GM08714 (cell line): ENCODE measurements around the gene PLEKHJ1.
A peak's percentile ranks its signal among the peaks of the same experiment; 100 is the strongest.

ENCODE experiments used
- H3K4me3 ChIP-seq: fragments of 200-500 bp; sonication (Bioruptor generic); 2 replicates; pipeline ENCODE4 v1.5.1; 2014; ENCODE audit warnings: mild to moderate bottlenecking, low read length, inconsistent platforms
- ZNF274 ChIP-seq: IDR thresholded peaks from 2 replicates; pipeline ENCODE4 v1.6.1; 2012; ENCODE audit warnings: mild to moderate bottlenecking, low read depth, low read length

PLEKHJ1 gene

DNA sequence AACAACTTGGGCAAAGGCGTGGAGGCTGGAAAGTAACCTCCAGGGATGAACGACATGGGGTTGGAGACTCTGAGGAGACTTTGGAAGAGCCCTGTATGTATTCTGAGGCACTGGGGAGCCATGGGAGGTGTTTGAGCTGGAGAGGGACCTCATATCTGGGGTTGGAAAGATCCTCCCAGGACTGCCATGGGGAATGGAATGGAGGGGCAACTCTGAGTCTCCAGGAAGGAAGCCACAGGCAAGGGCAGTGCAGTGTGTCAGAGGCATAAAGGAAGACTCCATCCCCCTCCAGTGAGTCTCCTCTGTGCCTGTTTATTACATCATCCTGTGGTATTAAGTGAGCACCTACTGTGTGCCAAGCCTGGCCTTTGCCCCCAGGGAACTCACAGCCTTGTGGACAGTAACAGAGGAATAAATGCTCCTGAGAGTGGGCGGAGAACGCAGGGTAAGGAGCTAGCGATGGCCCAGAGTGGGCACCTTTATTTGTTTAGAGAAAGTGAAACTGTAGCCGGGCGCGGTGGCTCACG, 38.1 kb upstream of the PLEKHJ1 start:
- no peak for TF ChIP-seq ZNF274
- H3K4me3 ChIP-seq, result no peak overlapping the region

DNA sequence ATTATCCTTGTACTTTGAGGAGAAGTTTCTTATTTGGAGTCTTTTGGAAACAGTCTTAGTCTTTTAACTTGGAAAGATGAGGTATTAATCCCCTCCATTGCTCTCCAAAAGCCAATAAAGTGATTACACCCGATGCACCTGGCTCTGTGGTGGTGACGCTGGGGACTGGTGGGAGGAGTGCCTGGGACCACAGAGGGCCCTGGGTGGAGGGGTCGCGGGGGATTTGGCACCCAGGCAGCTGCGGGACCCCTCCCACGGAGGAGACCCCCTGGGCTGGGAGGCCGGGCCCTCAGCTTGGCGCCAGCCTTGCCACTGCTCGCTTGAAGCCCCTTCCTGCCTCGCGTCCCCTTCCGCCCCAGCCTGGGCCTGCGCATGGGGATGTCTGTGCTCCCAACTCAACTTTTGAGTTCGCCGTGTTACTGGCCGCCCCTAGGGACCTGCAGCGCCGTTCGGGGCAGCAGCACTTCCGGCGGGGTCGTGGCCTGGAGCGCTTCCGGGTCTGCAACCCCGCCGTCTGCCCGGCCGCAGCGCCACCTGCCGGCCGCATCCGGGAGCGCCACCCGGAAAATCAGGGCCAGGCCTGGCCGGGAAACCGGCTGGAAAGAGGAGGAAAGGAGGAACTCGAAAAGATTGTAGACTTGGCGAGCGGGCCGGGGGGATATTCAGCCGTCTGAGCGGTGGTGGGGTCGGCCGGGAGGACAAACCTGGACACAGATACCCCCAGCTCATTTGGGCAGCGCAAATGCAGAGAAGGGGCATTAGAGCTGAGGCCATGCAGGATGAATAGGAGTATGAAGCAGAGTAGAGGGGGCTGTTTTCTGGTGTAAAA, 37.4 kb upstream of the PLEKHJ1 start:
- no peak for TF ChIP-seq ZNF274
- H3K4me3 ChIP-seq, result peak overlapping the region; percentile 3; the same call in 1 of the 2 replicates

DNA sequence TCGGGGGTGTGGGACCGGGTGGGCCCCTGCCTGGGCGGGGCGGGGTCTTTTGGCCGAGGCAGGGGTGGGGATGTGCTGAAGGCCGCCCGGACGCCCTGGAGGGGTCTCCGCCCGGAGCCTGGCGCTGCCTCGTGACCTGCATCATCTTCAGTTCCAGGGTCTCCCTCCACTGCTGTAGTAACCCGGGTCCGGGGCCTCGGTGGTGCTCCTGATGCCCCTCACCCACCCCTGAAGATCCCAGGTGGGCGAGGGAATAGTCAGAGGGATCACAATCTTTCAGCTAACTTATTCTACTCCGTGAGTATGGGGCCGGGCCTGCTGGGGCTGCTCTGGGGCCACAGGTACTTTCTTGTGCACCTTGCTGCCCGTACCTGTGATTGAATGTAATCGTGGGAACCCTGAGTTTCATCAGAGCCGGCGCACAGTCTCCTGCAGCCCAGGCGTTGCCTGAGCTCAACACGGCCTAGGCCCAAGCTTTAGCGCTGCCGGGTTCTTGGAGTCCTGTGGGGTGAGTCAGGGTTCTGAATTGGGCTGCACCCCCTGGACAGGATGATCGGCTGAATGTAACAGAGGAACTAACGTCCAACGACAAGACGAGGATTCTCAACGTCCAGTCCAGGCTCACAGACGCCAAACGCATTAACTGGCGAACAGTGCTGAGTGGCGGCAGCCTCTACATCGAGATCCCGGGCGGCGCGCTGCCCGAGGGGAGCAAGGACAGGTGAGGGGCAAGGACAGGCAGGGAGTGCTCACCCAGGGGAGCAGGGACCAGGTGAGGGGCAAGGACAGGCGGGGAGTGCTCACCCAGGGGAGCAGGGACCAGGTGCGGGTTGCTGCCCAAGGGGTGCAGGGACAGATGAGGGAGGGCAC, 35.3 kb upstream of the PLEKHJ1 start:
- TF ChIP-seq ZNF274, result no peak
- peak overlapping the region; percentile 87 for H3K4me3 ChIP-seq

DNA sequence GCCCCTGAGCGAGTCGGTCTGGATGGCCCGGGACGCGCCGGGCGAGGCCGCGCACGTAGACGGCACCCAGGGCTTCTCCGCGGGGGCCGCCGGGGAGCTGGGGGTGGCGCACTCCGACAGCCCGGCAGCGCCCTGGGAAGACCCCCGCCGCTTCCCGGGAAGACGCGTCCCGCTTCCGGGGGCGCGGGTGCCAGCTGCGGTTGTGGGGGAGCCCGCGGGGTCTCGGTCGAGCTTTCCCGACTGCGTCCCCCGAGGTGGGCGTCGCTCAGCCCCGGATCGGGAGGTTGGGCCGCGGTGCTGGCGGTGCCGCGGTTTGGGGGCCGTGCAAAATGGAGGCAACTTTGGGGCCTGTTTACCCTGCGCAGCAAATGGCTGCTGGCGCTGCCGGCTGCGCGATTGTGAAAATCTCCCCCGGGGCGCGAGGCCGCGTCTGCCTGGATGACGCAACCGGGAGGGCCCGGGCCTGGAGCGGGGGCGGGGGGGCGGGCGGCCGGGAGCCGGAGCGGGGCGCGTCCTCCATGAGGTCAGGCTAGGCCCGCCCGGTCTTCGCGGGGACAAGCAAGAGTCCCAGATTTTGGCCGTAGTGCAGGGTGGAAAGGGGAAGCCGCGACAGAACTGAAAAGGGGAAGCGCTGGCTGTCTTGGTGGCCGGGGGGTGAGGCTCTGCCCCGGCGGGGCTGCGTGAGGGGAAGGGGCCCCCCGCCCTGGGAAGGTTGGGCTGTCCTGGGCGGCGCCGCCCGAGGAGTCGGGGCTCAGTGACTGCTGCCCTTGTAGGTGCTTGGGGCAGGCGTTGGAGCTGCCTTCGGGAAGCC, 34.5 kb upstream of the PLEKHJ1 start:
- TF ChIP-seq ZNF274, result no peak
- H3K4me3 ChIP-seq, result peak overlapping the region; percentile 87

DNA sequence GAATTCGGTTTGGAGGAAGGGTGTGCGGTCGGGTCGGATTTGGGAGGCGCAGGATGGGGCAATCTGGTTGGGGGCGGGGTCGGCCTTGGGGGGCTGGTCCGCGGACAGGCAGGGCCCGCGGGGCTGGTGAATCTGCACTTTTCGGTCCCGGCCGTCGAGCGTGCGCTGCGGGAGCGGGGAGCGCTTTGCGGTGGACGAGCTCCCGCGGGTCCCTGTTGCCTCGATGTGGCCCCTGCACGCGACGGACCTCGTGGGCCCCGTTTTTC, 34.0 kb upstream of the PLEKHJ1 start:
- TF ChIP-seq ZNF274, result no peak
- peak overlapping the region; percentile 87 for H3K4me3 ChIP-seq

DNA sequence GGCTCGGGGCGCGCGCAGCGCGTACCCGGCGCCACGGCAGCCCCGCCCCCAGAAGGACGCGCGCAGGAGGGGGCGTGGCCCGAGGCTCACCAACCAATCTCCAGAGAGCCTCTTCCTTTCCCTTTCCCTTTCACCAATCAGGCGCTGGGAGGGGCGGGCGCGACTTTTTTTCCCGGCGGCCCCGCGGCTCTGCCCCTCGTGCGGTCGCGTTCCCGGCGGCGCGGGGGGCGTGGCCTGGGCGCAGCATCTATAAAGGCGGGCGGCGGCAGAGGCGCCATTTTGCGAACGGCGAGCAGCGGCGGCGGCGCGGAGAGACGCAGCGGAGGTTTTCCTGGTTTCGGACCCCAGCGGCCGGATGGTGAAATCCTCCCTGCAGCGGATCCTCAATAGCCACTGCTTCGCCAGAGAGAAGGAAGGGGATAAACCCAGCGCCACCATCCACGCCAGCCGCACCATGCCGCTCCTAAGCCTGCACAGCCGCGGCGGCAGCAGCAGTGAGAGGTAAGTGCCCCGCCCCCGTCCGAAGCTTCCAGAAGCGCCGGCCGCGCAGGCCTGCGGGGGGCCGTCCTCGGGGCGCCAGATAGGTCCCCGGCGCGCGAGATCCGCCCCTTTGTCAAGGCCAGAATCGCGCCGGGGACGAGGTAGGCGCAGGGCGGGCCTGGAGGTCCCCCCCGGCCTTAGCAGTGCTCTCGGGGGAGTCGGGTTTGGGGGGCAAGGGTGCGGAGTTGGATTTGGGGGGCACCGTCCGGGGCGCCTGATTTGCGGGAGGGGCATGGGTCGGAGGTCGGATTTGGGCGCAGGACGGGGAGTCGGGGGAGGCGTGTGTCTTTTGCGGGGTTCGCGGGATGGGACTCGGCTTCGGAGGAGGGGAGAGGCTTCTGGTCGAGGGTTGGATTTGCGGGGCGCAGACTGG, 33.4 kb upstream of the PLEKHJ1 start:
- TF ChIP-seq ZNF274, result no peak
- H3K4me3 ChIP-seq, result peak overlapping the region; percentile 88

DNA sequence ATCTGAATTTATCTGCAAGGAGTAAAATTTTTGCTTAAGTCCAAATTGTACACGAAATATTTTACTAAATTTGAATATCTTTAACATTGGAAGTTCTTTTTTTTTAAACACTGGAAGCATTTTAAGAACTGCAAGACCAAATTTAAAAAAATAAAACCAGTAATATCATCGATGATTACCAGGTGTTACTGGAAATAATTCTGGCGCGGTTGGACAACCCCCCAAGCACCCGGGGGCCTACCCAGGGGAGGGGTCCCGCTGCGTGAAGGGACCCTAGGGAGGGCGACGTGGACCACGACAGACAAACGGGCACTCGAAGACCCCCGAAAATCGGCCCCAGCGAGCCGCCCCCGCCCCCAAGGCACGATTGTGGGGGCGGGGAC, 32.7 kb upstream of the PLEKHJ1 start:
- TF ChIP-seq ZNF274, result no peak
- H3K4me3 ChIP-seq, result peak overlapping the region; percentile 88

DNA sequence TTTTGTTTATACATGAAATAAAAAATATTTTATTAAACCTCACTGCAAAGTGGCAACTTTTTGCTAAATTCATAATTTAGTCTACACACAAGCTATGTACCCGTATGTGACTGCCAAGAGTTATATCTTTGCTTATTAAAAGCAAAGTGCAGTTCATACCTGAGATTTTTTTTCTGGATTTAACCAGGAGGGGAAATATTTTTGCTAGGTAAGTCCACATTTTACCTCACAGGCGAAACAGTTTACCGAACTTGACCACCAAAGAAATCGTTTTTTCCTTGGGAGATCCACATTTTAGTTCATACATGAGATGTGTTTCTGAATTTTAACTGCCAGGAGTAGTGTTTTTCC, 32.3 kb upstream of the PLEKHJ1 start:
- no peak for TF ChIP-seq ZNF274
- H3K4me3 ChIP-seq, result no peak overlapping the region; the same call in 1 of the 2 replicates

DNA sequence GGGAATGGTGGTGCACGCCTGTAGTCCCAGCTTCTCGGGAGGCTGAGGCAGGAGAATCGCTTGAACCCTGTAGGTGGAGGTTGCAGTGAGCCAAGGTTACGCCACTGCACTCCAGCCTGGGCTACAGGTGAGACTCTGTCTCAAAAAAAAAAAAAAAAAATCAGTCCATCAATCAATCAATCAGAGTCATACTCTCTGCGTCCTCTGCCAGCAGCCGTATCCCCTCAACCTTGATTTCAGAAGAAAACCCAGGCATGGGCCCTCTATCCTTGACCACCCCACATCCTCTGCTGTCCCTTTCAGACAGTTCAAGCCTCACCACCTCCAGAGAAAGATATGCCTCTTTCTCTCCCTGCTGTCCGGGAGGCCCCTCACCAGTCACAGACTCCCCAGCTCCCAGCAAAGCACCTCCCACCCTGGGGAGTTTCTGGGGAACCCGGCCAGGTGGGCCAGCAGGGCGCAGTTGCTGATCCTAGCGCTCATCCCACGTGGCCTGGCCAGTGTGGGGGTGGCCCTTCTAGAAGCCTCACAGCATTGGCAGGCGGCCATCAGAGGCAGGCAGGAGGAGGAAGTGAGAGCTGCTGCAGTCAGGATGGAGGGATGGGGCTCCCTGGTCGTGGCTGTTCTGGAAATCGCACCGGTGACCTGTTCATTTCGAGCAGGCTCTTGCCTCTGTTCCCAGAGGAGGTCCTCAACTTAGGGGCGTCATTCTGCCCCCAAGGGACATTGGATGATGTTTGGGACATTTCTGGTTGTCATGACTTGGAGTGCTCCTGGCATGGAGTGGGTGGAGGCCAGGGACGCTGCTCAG, 30.3 kb upstream of the PLEKHJ1 start:
- no peak for TF ChIP-seq ZNF274
- H3K4me3 ChIP-seq, result no peak overlapping the region; the same call in 1 of the 2 replicates

DNA sequence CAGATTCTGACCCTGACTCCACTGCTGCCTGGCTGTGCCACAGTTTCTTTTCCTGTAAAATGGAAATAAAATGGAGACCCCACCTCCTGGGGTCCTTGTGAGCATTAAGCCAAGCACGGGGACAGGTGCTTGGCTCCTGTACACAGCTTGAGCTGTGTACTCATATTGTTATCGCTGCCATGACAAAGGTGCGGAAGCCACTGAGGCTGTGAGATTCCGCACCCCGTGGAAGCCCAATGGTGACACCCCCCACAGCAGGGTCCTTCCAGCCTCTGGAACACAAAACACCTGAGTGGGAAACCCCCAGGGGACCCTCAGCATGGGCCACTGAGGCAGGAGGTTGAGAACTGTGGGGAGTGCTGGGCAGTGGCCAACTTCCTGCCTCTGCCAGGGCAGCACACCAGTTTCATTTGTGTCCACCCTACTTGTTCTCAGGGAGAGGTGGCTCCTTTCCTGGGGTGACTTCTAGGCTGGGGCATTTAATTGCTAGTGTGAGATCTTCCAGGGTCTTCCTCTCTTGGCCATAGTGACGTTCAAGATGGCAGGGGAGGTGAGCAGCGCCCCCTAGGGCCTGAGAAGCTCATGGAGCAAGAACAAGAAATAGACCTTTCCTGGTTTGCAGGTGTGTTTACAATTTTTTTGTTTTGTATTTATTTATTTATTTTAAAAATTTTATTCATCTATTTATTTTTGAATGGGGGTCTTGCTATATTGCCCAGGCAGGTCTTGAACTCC, 25.5 kb upstream of the PLEKHJ1 start:
- no peak for TF ChIP-seq ZNF274
- no peak overlapping the region for H3K4me3 ChIP-seq

DNA sequence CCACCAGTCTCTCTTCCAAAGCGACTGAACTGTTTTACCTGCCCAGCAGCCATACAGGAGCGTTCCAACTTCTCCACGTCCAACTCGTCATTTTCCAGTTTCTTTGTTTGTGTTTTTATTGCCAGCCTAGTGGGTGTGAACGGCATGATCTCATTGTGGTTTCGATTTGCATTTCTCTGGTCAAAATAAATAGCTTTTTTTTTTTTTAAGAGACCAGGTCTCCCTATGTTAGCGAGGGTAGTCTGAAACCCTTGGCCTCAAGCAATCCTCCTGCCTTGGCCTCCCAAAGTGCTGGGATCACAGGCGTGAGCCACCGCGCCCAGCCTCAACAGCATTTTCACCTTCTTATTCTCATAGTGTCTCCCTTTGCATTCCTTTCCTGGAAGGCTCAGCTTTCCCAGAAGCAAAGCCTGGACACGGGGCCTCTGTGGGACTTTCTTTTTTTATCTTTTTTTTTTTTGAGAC, 24.2 kb upstream of the PLEKHJ1 start:
- H3K4me3 ChIP-seq, result no peak overlapping the region
- no peak for TF ChIP-seq ZNF274

DNA sequence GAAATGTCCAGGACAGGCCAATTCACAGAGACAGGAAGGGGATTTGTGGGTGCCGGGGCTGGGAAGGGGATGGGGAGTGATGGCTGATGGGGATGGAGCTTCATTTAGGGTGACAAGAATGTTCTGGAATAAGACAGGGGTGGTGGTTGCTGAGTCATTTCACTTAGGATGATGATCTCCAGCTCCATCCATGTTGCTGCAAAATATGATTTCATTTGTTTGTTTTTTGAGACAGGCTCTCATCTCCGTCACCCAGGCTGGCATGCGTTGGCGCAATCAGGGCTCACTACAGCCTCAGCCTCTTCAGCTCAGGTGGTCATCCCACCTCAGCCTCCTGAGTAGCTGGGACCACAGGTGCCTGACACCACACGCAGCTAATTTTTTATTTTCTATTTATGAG, 23.2 kb upstream of the PLEKHJ1 start:
- H3K4me3 ChIP-seq, result no peak overlapping the region
- no peak for TF ChIP-seq ZNF274
